ENCODE data around the gene ELOVL6. TPM values are rescaled to one million over a fixed set of nuclear protein-coding genes. Genes with fewer than 3 reads are reported as not detected.

Gene ELOVL6
- polyA plus RNA-seq, 1 donor from 2014 or later = 21.3 TPM

- TF ChIP-seq POLR2AphosphoS5 (IDR thresholded peaks at IDR 0.05) (no peak), EZH2 (IDR thresholded peaks at IDR 0.05; ENCODE audit: borderline replicate concordance, insufficient read depth, low read length, poor library complexity, severe bottlenecking) (no peak), RAD21 (conservative IDR thresholded peaks at IDR 0.05) (no peak), TAF1 (IDR thresholded peaks at IDR 0.05; ENCODE audit: low read depth) (no peak), SMC3 (conservative IDR thresholded peaks at IDR 0.05; ENCODE audit: poor library complexity) (no peak), REST (IDR thresholded peaks at IDR 0.05; ENCODE audit: borderline replicate concordance) (no peak), EP300 (conservative IDR thresholded peaks at IDR 0.05; ENCODE audit: poor library complexity, severe bottlenecking) (no peak), MXI1 (conservative IDR thresholded peaks at IDR 0.05; ENCODE audit: poor library complexity, severe bottlenecking) (no peak), CTCF (IDR thresholded peaks at IDR 0.05; ENCODE audit: poor library complexity, severe bottlenecking) (no peak)
- Histone ChIP-seq H3F3A (ENCODE audit: insufficient read depth, low read length, poor library complexity, severe bottlenecking) (no peaks in the 10 kb centered on the region), H3K36me3 (ENCODE audit: insufficient read depth, low read length) (no peaks in the 10 kb centered on the region), H2AFZ (ENCODE audit: low read depth, low read length) (no peak overlapping the region), H3K4me3 (ENCODE audit: low read length) (no peak overlapping the region), H3K9ac (ENCODE audit: low read length) (no peak overlapping the region), H3K9me3 (ENCODE audit: low read length) (no peaks in the 10 kb centered on the region), H4K20me1 (ENCODE audit: insufficient read depth) (no peaks in the 10 kb centered on the region), H3K79me2 (replicated peaks; ENCODE audit: insufficient read depth, low read length) (peaks cover 61% of the 10 kb centered on the region), H3K27ac (ENCODE audit: low read length) (no peak overlapping the region), H3K9me2 (ENCODE audit: insufficient read depth, low read length) (no peaks in the 10 kb centered on the region), H3K4me2 (ENCODE audit: low read length) (no peak overlapping the region), H3K27me3 (ENCODE audit: insufficient read depth, low read depth, low read length) (no peaks in the 10 kb centered on the region)
Observed at GRCh38 chr4:110154582-110154981, 43.8 kb downstream of the ELOVL6 start.

GRCh38 chr4:110152386-110152785 lies 46.0 kb downstream of the ELOVL6 start:
- TF ChIP-seq TAF1 (IDR thresholded peaks at IDR 0.05; ENCODE audit: low read depth) = no peak
- no peak for TF ChIP-seq SMC3 (conservative IDR thresholded peaks at IDR 0.05; ENCODE audit: poor library complexity)
- TF ChIP-seq RAD21 (conservative IDR thresholded peaks at IDR 0.05) = no peak
- Histone ChIP-seq H3K79me2 (replicated peaks; ENCODE audit: insufficient read depth, low read length) (peaks cover 50% of the 10 kb centered on the region), H4K20me1 (ENCODE audit: insufficient read depth) (no peaks in the 10 kb centered on the region), H3K27ac (ENCODE audit: low read length) (peak overlapping the region; percentile 23), H3F3A (ENCODE audit: insufficient read depth, low read length, poor library complexity, severe bottlenecking) (no peaks in the 10 kb centered on the region), H3K9me3 (ENCODE audit: low read length) (no peaks in the 10 kb centered on the region), H3K36me3 (ENCODE audit: insufficient read depth, low read length) (no peaks in the 10 kb centered on the region), H3K9ac (ENCODE audit: low read length) (peak overlapping the region; percentile 21), H2AFZ (ENCODE audit: low read depth, low read length) (no peak overlapping the region), H3K27me3 (ENCODE audit: insufficient read depth, low read depth, low read length) (no peaks in the 10 kb centered on the region), H3K4me3 (ENCODE audit: low read length) (no peak overlapping the region), H3K4me2 (ENCODE audit: low read length) (peak overlapping the region; percentile 16), H3K9me2 (ENCODE audit: insufficient read depth, low read length) (no peaks in the 10 kb centered on the region)

GRCh38 chr4:110149089-110149488 lies 49.3 kb downstream of the ELOVL6 start:
- Histone ChIP-seq H4K20me1 (ENCODE audit: insufficient read depth) (no peaks in the 10 kb centered on the region), H2AFZ (ENCODE audit: low read depth, low read length) (no peak overlapping the region), H3K27me3 (ENCODE audit: insufficient read depth, low read depth, low read length) (no peaks in the 10 kb centered on the region), H3K4me3 (ENCODE audit: low read length) (no peak overlapping the region), H3K79me2 (replicated peaks; ENCODE audit: insufficient read depth, low read length) (peaks cover 66% of the 10 kb centered on the region), H3K36me3 (ENCODE audit: insufficient read depth, low read length) (no peaks in the 10 kb centered on the region), H3F3A (ENCODE audit: insufficient read depth, low read length, poor library complexity, severe bottlenecking) (no peaks in the 10 kb centered on the region), H3K4me2 (ENCODE audit: low read length) (no peak overlapping the region), H3K9ac (ENCODE audit: low read length) (no peak overlapping the region), H3K27ac (ENCODE audit: low read length) (no peak overlapping the region), H3K9me3 (ENCODE audit: low read length) (peaks cover 8% of the 10 kb centered on the region), H3K9me2 (ENCODE audit: insufficient read depth, low read length) (no peaks in the 10 kb centered on the region)
- no peak for TF ChIP-seq EZH2 (IDR thresholded peaks at IDR 0.05; ENCODE audit: borderline replicate concordance, insufficient read depth, low read length, poor library complexity, severe bottlenecking)
- no peak for TF ChIP-seq CTCF (IDR thresholded peaks at IDR 0.05; ENCODE audit: poor library complexity, severe bottlenecking)
- TF ChIP-seq TAF1 (IDR thresholded peaks at IDR 0.05; ENCODE audit: low read depth) = no peak
- TF ChIP-seq MXI1 (conservative IDR thresholded peaks at IDR 0.05; ENCODE audit: poor library complexity, severe bottlenecking) = no peak
- no peak for TF ChIP-seq POLR2AphosphoS5 (IDR thresholded peaks at IDR 0.05)
